Stimulated activated naive CD4-positive, alpha-beta T cell (primary cell): ENCODE measurements around the gene TMEM143.
"Not testable (repeated sequence)": the region's sequence is repeated elsewhere in the genome, so short reads cannot be mapped to it uniquely, and the experiment has no call there.

Source experiments
- DNase-seq, 6 experiments: peaks; one replicate each; lab custom pipeline; 2025; lab: John Stamatoyannopoulos, UW

The TMEM143 gene

DNA sequence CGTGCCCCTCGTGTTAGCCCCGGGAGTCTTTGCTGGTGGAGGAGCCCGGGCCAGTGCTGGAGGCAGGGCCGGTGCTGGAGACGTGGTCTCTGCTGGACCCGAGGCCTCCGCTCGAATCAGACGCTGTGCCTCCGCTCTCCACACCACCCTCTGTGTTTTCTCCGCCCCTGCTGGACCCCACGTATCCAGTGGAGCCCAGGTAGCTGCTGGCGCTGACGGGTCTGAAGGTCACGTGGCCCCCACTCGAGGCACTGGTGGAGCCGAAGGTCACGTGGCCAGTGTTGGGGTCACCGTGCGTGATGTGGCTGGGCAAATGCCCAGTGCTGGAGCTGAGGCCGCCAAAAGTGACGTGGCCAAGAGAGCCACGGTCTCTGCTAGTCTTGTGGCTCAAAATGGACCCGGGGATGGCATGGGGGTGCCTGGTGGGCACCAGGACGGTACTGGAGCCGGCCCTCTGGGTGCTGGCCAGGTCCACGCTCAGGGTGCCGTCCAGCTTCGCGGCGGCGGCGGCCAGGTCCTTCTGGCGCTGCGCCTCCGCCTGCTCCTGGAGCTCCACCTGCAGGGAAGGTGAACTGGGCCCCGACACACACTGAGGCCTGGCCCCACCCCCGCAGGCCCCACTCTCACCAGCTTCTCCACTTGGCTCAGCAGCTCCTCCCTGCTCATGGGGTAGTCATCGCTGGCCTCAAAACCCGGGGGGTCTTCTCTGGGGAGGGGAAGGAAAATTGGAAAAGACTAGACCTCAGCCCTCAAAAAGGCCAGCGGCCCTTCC, 66.6 kb downstream of the TMEM143 start:
- DNase-seq = no peak

- no peak for DNase-seq
Observed at GRCh38 chr19:48295458-48295857, 68.3 kb downstream of the TMEM143 start.

- no peak for DNase-seq
Observed at GRCh38 chr19:48292798-48293197, 70.9 kb downstream of the TMEM143 start.

GRCh38 chr19:48291489-48291815, 72.3 kb downstream of the TMEM143 start:
- DNase-seq = not testable (repeated sequence)

DNA sequence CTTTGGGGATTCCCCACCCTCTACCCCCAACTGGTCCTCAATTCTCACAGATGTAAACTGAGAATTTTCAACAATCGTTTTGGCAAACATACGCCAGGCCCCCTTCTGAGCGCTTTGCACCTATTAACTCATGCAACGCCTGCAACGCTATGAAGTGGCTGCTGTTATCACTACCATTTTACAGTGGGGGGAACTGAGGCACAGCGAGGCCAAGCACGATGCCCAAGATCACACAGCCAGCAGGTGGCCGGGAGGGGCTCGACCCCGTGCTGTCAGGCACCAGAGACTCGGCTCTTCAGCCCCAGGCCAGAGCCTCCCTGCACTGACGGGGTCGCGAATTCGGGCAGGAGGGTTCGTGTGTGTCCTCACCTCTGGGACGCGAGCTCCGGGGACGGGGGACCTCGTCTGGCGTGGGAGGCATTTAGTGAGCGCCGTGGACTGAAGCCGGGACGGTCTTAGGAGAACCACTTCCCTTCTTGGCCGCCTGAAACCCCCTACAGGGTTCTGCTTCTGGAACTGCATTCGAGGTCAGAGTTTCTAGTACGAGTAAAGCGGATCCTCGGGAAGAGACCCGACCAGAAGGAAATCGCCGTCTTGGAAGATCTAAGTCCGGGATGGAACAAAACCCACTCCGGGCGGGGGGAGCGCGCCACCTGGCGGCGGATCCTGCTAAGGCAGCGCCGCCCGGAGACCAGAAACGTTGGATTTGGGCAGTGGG, 72.8 kb downstream of the TMEM143 start:
- peak in 5 of 6 experiments; percentile 21 to 68 (median 45) for DNase-seq

DNA sequence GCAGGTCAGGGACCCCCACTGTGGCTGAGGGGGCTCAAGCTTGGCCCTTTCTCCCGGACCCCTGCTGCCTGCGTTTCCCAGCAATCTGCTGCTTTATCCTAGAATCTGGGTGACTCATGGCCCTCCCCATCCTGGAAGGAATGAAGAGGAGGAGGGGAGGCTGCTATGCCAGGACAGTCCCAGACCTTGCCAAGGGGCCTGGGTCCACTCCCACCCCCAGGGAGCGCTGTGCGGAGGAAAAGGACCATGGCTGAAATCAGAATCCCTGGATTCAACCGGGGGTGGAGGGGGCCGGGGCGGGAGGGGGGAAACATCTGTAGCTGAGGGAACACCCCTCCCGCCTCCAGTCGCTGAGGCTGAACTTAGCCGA, 73.4 kb downstream of the TMEM143 start:
- DNase-seq = no peak

DNA sequence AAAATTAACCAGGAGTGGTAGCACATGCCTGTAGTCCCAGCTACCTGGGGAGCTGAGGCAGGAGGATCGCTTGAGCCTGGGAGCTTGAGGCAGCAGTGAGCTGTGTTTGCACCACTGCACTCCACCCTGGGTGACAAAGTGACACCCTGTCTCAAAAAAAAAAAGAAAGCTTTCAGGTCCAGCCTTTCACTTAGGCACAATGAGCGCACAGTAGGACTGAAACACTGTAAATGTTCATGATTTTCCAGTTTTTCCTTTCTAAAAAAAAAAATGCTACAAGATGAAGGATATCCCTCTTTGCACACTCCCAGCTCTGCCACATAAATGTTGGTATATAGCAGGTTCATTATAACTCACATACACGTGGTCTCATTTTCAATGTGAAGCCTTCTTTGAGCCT, 76.0 kb downstream of the TMEM143 start:
- DNase-seq = no peak

DNA sequence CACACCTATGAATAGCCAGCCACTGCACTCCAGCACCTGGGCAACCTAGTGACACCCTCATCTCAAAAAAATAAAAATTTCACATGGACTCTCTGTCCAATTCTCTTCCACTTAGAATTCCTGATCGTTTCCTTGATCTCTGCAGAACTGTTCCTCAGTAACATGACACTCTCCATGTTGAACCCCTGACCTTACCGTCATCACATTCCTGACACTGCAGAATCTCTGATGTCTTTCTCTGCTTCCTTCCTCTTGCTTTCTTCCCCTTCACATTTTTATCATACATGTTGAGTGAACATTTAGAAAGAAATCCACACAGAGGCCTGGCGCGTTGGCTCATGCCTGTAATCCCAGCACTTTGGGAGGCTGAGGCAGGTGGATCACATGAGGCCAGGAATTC, 78.8 kb downstream of the TMEM143 start:
- no peak for DNase-seq

GRCh38 chr19:48283908-48284307, 79.8 kb downstream of the TMEM143 start:
- DNase-seq = no peak
